ENCODE results near the gene LOX.

The LOX gene

GRCh38 chr5:122063836-122064235 lies 14.2 kb downstream of the LOX start:
- in situ Hi-C loops (cut with MboI; ENCODE audit: low sequenced_read_pairs, unreplicated experiment) = no loop called here

DNA sequence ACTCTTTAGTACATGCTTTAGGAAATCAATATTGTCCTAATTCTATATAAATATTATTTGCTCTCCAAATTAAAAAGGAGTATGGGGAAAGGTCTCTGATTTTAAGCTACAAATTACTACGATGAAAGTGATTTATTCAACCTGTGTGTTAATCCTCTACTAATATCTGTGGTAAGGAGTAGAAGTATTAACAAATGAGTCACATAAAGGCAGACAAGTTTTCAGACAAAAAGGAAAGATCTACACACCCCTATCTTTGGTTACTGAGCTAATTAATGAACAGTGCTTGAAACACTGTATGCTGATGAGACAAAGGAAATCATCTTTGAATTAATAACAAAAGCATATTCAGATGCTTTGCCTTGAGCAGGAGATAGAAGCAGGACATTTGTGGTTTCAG lies 15.9 kb downstream of the LOX start:
- no peak for DNase-seq (ENCODE audit: low spot score)
- in situ Hi-C loops (cut with MboI; ENCODE audit: low sequenced_read_pairs, unreplicated experiment) = no loop called here
- TF ChIP-seq CTCF (IDR thresholded peaks at IDR 0.05; ENCODE audit: borderline replicate concordance, control extremely low read depth, extremely low read depth, insufficient read depth, missing control alignments) = no peak

More at GRCh38 chr5:122063836-122064235, 14.2 kb downstream of the LOX start:
- DNase-seq (ENCODE audit: low spot score) = no peak
- TF ChIP-seq CTCF (IDR thresholded peaks at IDR 0.05; ENCODE audit: borderline replicate concordance, control extremely low read depth, extremely low read depth, insufficient read depth, missing control alignments) = no peak

DNA sequence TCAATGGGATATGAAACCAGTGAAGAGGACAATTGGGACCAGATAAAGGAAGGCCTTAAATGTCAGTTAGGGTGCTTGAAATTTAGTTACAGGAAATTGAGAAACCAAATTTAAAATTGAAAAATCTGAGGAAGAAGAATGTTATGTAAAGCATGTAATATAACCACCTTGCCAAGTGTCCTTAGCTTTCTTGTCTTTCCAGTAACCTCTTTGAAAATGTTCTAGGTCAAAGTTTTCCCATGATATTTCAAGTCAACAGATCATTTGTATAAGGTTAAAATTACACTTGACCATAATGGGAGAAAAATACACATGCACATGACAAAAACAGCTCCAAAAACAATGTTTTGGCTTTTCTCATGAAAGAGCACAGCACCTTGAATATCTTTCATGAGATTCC lies 21.1 kb downstream of the LOX start:
- in situ Hi-C loops (cut with MboI; ENCODE audit: low sequenced_read_pairs, unreplicated experiment) = no loop called here
- no peak for TF ChIP-seq CTCF (IDR thresholded peaks at IDR 0.05; ENCODE audit: borderline replicate concordance, control extremely low read depth, extremely low read depth, insufficient read depth, missing control alignments)
- no peak for DNase-seq (ENCODE audit: low spot score)

DNA sequence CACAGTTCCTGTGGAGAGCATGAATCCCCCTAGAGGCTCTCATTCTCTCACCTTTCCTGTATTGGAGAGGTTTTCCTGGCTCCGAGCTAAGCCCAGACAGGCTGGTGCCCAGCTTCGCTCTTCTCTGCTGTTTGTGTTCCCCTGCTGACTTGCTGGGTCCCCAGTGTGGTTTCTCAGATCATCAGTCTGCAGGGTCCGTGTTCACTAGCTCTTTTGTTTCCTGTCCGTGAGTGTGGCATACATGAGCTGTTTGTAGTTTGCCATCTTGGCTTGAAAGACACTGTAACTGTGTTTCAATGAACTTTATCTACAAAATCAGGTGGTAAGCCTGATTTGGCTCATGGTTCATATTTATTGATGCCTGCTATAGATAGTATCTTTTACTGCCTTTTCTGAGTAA lies 23.8 kb downstream of the LOX start:
- TF ChIP-seq CTCF (IDR thresholded peaks at IDR 0.05; ENCODE audit: borderline replicate concordance, control extremely low read depth, extremely low read depth, insufficient read depth, missing control alignments) = no peak
- DNase-seq (ENCODE audit: low spot score) = no peak
- in situ Hi-C loops (cut with MboI; ENCODE audit: low sequenced_read_pairs, unreplicated experiment) = no loop called here

GRCh38 chr5:122053181-122054109 lies 24.6 kb downstream of the LOX start:
- TF ChIP-seq CTCF (IDR thresholded peaks at IDR 0.05; ENCODE audit: borderline replicate concordance, control extremely low read depth, extremely low read depth, insufficient read depth, missing control alignments) = no peak
- in situ Hi-C loops (cut with MboI; ENCODE audit: low sequenced_read_pairs, unreplicated experiment) = no loop called here
- no peak for DNase-seq (ENCODE audit: low spot score)

DNA sequence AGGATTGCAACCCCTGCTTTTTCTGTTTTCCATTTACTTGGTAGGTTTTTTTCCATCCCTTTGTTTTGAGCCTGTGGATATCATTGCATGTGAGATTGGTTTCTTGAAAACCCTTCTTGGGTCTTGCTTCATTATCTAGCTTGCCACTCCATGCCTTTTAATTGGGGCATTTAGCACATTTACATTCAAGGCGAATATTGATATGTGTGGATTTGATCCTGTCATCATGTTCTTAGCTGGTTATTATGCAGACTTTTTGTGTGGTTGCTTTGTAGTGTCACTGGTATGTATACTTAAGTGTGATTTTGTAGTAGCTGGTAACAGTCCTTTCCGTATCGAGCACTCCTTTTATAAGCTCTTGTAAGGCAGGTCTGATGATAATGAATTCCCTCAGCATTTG lies 26.5 kb downstream of the LOX start:
- no peak for TF ChIP-seq CTCF (IDR thresholded peaks at IDR 0.05; ENCODE audit: borderline replicate concordance, control extremely low read depth, extremely low read depth, insufficient read depth, missing control alignments)
- in situ Hi-C loops (cut with MboI; ENCODE audit: low sequenced_read_pairs, unreplicated experiment) = no loop called here
- no peak for DNase-seq (ENCODE audit: low spot score)

Measured in GM13976 (cell line).